ENCODE data around the gene GRIK3.
"Not testable (repeated sequence)": the region's sequence is repeated elsewhere in the genome, so short reads cannot be mapped to it uniquely, and the experiment has no call there.

The GRIK3 gene

DNA sequence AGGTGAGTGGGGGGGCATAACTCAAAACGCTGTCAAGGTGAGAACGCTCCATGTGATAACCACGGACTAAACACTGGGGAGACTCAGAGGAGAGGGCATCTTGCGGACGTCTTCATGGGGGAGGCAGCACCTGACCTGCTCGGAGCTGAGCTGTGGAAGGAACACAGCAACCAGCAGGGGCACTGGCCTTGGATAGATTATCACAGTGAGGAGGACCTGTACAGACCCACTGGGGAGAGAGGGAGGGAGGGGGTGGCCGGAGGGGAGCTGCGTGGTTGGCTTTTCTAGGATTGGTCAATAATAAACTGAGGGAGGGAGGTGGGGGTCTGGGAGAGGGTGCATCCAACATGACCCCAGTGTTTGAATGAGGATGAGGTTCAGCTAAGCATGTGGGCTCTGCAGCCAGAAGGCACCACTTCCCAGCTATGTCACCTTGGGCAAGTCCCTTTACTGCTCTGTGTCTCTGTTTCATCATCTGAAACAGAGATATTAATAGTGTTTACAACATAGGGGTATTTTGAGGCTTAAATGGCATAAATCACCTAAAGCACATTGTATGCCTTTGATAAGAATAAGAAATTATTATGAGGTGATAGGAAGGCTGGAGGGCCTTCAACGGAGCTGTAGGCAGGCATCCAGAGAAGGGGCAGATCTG is 123.3 kb downstream of the GRIK3 start:
- no peak for DNase-seq (ENCODE audit: low read depth, low spot score)

DNA sequence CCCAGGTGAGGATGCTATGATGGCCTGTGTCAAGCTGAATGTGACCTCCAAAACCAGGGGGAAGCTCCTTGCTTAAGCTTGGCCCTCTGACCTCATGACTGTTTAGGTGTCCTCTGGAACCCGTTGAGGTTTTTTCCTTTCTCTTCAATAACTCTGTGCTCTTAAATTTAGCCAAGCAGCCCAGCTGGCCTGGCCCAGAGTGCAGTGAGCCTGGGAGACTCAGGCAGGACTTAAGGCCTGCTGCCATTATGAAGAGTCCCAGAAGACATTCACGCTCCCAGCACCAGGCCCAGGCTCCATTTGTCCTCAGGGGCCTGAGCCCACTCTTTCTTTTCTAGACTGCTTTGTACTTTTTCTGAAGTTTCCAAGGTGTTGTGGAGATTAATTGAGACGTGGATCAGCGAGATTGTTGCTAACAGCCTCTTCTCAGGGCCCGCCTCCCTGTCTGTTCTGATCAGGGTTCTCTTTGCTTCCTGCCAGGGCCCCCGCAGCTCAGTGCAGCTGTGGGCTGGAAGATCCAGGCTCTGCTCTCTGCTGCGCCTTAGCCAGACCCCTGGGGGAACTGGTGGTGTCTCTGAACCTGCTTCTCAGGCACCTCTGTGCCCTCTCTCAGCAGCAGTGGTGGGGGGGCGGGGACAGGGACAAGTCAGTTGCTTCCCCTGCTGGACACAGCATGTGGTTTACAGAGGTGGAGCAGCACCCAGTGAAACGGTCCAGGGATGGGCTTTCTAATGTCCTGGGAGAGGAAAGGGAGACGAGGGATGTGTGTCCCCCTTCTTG is 124.2 kb downstream of the GRIK3 start:
- DNase-seq (ENCODE audit: low read depth, low spot score) = no peak

DNA sequence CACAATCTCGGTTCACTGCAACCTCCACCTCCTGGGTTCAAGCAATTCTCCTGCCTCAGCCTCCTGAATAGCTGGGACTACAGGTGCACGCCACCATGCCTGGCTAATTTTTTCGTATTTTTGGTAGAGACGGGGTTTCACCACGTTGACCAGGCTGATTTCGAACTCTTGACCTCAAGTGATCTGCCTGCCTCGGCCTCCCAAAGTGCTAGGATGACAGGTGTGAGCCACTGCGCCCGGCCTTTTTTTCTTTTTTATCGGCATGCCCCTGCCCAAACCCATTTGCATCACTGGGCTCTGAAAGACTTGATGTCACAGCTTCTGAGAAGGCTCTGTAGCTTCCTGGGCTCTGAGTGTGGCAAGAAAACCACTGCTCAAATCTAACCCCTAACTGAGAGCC is 125.0 kb downstream of the GRIK3 start:
- DNase-seq (ENCODE audit: low read depth, low spot score) = not testable (repeated sequence)

DNA sequence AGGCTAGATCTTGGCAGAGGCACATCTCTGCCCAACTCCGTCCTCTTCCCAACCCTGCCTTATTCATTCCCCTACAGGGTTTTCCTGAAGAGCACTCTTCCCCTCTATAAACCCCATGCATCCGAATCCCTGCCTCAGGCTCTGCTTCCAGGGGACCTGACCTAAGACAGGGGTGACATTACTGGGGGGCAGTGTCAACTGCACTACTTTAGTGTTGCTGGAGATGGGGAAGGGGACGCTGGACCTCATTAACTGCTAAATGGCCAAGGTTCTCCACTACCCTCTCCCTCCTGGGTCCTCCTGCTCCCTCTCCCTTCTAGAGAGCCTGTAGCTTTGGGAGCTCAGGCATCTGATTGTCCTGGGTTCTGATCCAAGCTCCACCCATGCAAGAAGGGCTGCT is 126.2 kb downstream of the GRIK3 start:
- DNase-seq (ENCODE audit: low read depth, low spot score) = no peak

DNA sequence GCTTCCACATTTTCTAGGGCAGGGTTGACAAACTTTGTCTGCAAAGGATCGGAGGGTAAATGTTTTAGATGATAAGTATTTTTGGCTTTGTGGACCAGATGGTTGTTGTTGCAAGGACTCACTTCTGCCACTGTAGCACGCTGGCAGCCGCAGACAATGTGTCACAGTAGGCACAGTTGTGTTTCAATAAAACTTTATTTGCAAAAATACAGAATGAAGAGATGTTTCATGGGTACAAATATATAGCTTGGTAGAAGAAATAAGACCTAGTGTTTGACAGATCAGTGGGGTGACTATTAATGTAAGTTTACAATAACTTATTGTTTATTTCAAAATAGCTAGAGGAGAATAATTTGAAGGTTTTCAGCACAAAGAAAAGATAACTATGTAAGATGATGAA is 127.8 kb downstream of the GRIK3 start:
- DNase-seq (ENCODE audit: low read depth, low spot score) = no peak

DNA sequence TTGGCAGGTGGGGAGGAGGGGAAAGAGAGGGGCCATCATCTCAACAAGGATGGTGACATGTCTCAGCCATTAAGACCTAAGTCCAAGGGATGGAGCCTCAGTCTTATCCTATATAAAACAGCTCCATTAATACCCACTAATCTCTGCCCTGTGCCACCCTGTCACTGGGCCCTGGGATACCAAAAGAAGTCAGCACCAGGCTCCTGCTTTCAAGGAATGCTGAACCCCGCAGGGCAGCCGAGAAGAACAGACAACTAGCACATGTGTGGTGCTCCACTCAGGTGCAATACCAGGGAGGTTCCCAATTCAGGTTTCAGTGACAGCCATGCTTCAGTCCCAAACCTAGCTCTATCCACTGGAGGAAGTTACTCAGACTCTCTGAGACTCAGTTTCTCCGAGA is 128.4 kb downstream of the GRIK3 start:
- no peak for DNase-seq (ENCODE audit: low read depth, low spot score)

DNA sequence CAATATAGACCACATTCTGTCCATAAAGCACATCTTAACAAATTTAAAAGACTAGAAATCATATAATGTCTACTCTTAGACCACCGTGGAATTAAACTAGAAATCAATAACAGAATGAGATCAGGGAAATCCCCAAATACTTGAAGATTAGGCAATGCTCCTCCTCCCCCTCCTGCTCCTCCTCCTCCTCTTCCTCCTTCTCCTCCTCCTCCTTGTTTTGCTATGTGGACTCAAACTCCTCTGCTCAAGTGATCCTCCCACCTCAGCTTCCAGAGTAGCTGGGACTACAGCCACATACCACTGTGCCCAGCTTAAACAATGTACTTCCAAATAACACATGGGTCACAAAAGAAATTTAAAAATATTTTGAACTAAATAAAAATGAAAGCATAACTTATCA is 134.2 kb downstream of the GRIK3 start:
- no peak for DNase-seq (ENCODE audit: low read depth, low spot score)

DNA sequence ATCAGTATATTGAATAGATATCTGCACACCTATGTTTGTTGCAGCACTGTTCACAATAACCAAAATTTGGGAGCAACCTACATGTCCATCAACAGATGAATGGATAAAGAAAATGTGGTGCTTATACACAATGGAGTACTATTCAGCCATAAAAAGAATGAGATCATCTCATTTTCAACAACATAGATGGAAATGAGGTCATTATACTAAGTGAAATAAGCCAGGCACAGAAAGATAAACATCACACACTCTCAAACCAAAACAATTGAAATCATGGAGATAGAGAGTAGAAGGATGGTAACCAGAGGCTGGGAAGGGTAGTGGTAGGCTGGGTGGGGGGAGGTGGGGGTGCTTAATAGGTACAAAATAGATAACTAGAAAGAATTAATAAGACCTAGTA is 136.5 kb downstream of the GRIK3 start:
- not testable (repeated sequence) for DNase-seq (ENCODE audit: low read depth, low spot score)

DNA sequence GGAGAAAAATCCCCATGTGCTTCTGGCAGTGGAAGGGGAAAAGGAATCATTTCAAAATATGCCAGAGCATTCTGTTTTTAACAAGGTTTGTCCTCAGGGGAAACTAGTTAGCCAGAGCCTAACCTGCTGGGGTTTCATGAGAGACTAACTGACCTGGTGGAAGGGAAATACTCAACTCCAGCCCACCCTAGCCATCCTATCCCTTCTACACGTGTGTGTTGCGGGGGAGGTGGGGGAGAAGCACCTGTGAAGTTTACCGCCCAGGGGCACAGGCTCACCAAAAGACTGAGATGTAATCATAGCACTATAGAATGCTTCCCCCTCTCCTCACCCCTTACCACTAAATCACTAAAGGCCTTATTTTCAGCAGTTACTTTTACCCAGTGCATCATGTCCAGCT is 139.5 kb downstream of the GRIK3 start:
- no peak for DNase-seq (ENCODE audit: low read depth, low spot score)

DNA sequence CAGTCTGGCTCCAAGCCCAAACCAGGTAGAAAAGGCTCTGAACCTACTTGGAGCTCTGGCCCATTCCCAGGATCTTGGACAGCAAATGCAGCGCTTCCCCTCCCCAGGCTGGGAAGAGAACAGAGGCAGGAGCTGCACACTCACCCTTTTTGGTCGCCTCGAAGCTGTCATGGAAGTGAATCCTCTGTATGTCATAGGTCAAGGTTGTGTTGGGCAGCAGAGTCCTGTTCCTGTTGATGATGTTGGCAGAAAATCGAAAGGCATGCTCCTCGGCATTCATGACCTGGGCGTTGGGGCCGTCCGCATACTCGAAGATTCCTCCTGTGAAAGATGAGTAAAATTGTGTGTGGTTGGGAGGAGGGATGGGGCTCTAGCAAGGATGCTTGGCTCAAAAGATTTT is 143.5 kb downstream of the GRIK3 start:
- DNase-seq (ENCODE audit: low read depth, low spot score) = no peak

DNA sequence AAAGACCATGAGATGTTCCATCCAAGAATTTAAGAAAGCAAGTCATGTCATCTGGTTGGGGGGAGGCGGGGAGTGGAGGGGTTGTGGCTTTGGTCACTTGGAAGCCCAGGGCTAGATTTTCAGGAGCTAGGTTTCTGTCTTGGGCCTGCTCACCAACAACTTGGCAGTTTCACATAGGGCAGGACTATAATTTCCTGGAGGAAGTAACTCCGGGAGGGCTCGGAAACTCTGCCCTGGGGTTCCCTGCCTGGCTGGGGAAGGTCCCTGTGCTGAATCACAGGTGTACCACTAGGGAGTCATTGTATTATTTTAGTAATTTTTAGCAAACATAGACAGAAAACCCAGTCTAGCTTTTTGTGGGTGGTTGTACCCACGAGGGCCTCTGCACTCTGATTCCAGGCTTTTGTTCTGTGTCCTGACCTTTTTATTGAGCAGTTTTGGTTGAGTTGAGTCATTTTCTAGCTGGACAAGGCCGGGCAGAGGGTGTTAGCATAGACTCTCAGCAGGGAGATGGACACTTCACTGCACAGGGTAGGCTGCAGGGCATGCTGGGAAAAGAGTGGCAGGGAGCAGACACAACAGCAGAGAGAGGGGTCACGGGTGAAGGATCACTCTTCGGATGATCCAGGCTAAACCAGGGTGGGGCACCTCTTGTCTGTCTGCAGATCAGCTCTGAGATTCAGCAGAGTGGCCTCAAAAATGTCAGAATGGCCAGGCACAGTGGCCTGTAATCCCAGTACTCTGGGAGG is 144.7 kb downstream of the GRIK3 start:
- DNase-seq (ENCODE audit: low read depth, low spot score) = no peak

DNA sequence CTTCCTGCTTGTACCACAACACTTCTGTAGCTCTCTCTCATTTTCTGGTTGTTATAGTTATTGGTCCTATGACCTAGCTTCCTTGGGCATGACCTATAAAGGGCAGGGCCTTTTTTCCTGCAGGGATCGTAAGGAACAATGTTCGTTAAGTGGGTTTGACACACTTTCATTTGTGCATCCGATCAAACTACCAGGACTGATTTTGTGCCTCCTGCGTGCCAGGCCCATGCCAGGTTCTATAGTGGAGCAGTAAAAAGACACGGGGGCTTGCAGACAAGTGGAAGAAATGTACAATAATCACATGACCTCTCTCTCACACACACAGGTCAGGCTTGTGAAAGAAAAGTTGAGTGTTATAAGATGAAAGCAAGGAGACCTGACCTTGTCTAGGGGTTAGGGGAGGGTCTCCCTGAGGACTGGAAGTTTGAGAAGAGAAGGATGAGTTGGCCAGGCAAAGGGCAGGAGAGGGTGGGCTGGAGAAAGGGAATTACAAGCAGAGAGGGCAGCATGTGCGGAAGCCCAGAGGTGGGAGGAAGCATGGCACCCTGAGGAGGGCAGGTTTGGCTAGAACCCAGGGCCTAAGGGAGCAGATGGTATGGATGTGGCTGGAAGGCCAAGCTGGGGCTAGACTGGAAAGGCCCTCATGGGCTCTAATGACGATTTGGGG is 145.4 kb downstream of the GRIK3 start:
- no peak for DNase-seq (ENCODE audit: low read depth, low spot score)

DNA sequence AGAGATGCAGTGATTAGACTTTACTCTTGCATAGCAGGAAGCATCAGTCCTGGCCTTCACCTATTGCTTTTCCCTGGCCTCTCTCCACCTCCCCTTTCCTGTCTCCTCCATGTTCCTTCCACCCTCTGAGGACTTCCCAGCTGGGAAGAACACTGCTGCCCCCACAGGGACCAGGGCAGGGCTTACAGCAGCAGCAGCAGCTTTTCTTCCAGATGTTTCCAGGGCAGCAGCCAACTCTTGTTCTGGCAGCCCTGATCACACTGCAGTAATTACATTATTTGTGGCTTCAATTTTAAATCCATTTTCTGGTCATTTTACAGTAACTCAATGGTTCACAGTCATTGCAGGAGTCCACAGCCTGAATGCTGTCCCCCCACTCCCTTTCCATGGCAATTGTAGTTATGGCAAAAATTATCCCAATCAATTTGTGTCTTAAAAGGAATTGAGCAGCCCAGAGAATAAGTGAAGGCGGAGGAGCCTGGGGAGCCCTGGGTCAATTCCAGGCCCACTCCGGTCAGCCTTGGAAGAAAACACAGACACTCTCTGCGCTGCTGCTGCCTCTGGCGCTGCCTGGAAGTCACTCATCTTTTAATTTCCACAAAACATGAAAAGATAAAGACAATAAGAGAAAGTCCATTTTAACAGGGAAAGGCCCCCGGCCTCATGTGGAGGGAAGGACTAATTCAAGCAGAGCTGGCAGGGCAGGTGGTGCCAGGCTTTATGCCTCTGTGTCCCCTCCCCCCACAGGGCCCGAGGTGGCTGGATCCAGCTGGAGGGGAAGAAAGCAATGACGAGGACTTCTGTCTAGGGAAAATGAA is 148.6 kb downstream of the GRIK3 start:
- no peak for DNase-seq (ENCODE audit: low read depth, low spot score)

DNA sequence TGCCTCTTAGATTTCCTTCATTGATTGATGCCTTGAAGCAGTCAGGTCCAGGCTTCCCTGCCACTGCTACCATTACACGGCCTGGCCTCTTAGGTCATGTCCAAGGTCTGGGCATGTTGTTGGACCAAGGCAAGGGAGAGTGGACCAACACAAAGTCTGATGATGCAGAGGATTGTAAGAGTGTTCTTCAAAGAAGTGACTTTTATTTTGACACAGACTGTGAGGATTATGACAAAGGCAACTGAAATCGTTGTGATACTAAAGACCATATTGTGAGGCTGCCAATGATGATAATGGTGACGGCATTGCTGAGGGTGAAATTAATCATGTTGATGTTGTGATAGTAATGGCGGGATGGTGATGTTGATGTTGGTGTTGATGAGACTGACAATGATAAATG is 149.5 kb downstream of the GRIK3 start:
- DNase-seq (ENCODE audit: low read depth, low spot score) = no peak

DNA sequence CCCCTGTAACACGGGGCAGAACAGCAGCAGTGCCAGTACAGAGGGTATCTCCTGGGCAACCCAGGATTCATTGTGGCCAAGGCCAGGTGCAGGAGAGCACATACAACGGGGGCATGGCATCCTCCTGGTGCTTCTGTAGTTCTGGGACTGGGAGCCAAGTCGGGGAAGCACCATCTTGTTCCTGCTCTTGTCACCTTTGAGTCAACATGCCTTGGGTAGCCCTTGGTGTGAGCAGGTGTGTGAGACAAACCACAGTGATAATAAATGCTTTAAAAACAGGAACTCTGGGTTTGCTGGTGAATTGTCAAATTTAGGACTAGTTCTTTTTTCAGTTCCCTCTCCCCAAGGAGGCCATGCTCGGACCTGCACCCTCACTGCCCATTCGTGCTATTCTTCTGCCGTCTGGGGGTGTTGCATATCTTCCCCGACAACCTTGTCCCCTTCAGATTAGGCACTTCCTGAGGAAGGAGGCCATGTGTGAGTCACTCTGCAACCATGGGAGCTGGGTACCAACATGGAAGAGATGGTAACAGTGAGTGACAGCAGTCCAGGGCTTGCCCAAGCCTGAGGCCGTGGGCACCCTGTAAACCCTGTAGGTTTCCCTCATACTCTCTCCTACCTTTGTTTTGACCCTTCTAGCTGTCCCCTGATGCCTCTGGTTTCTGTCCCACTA is 150.2 kb downstream of the GRIK3 start:
- DNase-seq (ENCODE audit: low read depth, low spot score) = no peak

DNA sequence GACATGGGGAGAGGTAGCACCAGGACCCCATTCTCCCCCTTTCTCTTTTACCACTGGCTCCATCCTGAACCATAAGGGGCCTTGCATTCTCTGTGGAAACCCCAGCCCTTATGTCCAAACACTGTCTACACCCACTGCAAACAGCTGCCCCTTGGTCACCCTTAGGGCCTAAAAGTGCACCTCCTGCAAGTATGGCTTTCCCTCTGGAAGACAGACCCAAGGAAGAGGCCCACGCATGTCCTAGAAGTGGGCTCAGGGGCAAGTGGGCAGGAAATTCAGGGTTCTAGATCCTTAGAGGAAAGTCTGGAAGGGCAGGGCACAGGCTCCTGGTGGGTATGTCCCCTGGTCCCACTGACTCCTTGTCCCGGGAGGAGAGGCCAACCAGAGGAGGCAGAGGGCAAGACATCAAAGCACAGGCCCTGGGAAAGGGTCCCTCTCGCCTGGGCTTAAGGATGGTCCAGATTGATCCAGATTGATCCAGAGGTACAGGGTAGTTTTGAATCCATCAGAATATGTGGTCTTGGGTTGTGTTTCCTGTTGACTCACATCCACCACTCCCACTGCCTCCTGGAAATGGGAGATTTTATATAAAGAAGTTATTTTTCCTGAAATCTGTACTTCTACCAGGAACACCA is 150.9 kb downstream of the GRIK3 start:
- DNase-seq (ENCODE audit: low read depth, low spot score) = no peak

DNA sequence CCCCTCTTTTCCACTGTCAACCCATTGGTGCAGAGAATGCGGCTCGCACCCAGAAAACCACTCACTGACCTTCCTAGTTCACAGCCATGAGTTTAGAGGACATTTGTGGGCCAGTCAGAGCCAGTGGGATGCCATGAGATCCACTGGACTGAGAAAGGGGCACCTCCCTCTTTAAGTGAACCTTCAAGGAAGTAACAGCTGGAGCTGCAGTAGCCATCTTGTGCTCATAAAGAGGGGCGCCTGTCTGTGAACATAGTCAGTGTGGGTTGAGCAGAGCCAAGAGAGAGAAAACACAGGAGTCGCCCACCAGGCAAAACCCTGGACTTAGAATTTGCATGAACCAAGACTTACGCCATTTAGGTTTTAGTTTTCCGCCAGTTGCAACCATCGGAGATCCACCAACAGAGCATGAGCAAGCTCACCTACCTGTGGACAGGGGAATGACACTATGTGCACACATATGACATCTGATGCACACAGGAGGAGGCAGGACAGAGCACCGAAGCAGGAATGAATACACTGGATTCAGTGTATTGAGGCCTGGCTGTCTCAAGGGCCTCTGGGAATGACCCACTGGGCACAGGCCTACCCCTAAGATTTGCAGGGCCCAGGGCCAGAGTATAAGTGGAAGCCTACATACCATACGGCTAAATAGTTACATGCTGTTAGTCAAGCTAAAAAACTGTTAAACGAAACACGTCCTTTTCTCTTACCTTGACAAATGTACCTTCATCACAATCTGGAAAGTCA is 151.6 kb downstream of the GRIK3 start:
- DNase-seq (ENCODE audit: low read depth, low spot score) = no peak

DNA sequence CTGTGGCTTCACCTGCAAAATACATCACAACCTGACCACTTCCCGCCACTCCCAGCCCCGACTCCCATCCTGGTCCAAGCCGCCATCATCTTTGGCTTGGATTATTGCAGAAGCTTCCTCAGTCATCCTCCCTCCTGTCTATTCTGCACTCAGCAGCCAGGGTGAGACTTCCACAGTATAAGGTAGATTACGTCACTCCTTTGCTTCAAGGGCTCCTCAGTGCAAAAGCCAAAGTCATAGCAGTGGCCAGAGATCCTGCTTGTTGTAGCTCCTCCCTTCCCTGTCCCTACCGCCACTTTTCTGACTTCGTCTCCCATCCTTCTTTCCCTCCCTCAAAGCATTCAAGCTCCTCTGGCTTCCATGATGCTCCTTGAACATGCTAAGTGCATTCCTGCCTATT is 152.8 kb downstream of the GRIK3 start:
- DNase-seq (ENCODE audit: low read depth, low spot score) = no peak

DNA sequence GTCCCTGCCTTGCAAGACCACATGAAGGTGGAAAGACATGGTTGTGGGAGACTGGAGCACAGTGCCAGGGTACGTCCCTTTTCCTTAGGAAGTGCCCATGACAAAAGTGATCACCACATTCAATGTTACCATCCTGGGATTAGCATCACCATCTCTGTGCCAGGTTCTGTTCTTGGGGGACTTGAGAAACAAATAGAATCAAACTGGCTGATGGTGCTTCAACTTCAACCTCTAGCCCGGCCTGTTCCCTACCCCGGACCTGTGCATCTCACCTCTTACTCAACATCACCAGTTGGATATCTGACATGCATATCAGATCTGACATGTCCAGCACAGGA is 153.3 kb downstream of the GRIK3 start:
- no peak for DNase-seq (ENCODE audit: low read depth, low spot score)

Measured in activated CD4-positive, CD25-positive, alpha-beta regulatory T cell treated with anti-CD3 and anti-CD28 coated beads, Interleukin-2, amount 50 U/mL, for 16 hours (primary cell).